ENCODE measurements around the gene E2F3.
"Not testable (repeated sequence)": the region's sequence is repeated elsewhere in the genome, so short reads cannot be mapped to it uniquely, and the experiment has no call there.

Gene E2F3

DNA sequence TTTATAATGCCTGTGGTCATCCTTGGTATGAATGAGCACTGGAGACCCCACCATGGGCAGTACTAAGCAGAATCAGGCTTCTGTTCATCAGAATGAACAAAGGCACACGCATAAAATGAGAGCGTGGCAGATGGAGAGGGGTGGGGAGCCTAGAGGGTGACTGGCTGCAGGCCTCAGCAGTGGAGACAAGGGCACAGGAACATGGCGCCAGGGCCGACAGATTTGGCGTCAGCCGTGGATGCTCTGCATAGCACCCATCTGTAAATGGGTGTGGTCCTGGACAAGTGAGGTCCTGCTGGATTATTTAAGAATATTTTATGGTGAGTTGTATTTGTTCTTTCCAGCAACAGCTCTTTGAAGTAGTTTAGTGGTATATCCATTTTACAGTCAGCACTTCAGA, 33.1 kb downstream of the E2F3 start:
- DNase-seq, result no peak

- no peak for DNase-seq
Measured at GRCh38 chr6:20436719-20437118, 35.0 kb downstream of the E2F3 start.

GRCh38 chr6:20437639-20438038, 36.0 kb downstream of the E2F3 start:
- no peak for DNase-seq

- no peak for DNase-seq
Measured at GRCh38 chr6:20438462-20439070, 36.9 kb downstream of the E2F3 start.

DNA sequence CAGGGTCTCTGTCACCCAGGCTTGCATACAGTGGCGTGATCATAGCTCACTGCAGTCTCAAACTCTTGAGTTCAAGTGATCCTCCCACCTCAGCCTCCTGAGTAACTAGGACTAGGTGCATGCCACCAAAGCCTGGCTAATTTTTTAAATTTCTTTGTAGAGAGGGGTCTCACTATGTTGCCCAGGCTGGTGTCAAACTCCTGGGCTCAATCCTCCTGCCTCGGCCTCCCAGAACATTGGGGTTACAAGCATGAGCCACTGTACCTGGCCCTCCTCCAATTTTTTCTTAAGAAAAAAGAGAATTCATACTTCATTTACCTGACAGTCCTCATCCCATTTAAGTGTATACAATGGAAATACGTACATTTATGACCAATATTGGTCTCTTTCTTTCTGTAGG, 37.9 kb downstream of the E2F3 start:
- DNase-seq, result no peak

- DNase-seq, result no peak
Measured at GRCh38 chr6:20440296-20440695, 38.6 kb downstream of the E2F3 start.

GRCh38 chr6:20441236-20441635, 39.6 kb downstream of the E2F3 start:
- DNase-seq, result no peak

DNA sequence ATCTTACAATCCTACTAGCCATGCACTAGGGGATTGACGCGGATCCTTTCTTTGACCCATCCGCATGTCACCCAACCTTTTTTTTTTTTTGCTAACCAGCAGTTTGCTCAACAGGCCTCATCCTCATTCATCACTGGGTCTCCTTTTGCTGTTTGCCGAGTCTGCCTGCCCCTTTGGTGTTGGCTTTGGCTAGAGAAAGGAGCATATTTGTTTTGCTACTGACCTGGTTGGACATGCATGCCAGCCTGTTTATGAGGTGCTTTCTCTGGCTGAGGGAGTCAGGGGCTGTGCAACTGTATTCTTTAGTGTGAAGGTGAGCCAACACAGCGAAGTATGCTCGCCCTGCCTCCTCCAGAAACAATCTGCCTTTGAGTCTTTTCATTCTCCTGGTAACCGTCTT, 40.2 kb downstream of the E2F3 start:
- DNase-seq, result no peak

DNA sequence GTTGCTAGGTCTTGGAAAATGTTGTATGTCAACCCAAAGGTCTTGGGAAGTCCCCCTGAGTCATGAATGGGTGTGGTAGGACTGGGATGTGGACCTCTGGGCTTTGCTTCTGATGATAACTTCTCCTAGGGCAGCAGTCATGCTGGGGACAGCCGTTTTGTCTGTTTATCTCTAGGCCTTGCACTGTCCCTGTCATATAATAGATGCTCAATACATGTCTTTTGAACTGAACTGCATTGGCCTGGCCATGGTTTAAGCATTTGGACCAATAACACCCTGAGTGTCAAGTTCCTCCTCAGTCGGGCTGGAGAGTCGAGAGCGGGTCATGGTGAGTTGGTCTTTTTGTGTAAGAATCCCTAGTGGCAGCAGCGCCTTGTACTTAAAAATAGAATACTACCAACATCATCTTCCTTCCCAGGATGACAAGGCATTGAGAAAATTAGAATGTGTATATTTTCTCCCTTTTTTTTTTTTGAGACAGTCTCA, 43.1 kb downstream of the E2F3 start:
- DNase-seq, result peak; percentile 89

DNA sequence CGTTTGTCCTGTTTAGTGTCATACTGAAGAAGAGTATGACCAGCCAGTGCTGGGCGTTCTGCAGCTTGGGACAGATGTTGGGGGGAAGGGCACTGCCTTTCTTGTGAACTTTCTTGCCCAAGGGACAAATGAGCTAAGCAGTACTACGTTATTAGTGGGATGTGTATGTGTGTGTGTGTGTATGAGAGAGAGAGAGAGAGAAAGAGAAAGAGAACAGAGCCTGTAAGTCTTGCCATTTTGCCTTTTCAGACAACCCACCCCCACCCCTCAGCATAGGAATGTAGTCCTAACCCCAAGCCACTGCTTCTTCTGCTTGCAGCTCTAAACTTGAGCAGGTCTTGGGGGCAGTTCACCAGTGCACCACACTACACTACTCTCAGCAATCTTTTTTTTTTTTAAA, 45.5 kb downstream of the E2F3 start:
- no peak for DNase-seq

DNA sequence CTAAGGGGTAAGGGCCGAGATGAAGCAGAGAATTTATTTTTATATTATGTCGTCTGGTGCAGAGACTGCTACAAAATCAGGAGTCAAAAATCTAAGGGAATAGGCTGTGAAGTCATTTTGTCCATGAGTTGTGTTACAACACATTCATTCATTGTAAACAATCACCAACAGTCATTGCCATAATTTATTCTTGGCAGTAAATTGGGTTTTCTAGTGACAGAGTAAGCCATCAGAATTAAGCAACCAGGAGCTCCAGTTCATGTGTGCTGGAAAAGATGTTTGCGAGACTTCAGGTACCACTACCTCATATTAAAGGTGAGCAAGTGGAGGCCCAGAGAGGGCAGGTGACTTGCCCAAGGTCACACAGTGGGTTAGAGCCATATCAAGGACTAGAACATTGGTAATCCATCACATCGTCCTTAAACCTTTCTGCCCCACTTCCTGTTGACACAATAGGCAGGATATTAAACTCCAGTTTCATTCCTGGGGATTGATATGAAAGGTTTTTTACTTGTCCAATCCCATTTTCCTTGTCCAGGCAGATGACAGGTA, 46.0 kb downstream of the E2F3 start:
- no peak for DNase-seq

DNA sequence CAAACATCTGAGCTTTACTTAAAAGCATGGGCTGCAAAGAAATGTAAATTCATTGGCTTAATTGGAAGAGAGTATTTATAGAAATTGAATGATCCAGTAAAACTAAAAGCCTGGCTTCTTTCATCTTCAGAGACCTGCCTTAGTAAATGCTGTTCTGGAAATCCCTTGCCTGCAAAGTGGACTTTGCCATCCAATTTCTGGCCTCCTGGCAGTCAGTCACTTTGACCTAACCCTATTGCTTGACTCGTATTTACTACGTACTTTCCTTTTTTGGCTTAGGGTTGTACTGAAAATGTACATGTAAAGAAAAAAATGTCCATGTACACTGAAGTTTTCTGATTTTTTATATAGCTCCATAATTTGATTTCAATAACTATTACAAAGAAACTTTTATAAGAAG, 47.1 kb downstream of the E2F3 start:
- DNase-seq, result no peak

DNA sequence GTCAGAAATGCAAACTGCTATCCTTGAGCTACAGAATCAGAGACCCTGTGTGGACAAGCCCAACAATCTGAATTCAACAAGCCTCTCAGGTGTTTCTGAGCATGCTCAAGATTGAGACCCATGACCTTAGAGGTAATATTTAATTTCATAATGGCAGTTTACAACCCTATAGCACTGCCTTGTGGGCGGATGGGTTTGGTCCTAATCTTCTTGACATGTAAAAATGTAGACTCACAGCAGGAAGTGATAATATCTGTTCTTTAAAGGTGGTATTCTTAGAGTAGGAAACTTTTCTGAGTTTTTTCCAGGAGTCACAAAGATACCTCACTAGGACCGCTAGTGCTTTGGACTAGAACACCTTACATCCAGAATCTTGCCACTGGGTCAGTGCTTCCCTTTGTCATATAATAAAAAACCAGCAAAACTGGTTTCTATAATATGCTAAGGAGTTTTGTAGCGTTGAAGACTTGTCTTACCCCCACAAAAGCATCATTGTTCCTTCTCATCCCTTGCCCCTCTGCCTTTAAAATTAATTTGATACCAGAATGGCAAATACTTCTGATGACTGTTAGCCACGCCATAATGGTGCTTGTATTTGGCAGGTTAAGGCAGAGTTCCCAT, 52.6 kb downstream of the E2F3 start:
- peak; percentile 68 for DNase-seq

DNA sequence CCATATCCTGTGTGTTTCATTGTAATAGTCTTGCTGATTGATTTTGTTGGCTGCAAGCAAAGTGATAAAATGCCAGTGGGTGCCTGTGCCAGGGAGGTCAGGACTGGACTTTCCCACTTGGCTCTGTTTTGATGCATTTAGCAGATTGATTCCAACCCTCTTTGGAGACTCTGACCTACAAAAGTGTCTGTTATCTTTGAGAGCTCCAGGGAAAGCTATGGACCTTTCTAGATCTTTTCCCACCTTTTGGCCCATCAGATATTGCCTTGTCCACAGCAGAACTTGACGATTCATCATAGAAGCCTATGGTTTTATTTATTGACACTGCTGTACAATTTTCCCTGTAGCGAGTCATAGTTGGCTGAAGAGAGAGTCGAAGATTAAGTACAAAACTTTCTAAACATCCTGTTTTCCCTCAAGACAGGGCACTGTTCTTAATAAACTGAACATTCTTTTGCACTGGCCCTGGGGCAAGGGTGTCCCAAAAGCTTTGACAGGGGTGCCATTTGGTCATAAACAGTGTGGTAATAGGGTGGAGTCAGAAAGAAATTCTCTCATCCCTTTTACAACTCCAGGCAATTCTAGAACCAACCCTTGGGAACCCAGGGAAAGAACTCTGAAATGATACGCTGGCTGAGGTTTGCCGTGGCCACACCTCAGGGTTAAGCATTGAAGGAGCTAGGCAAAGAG, 53.7 kb downstream of the E2F3 start:
- no peak for DNase-seq

DNA sequence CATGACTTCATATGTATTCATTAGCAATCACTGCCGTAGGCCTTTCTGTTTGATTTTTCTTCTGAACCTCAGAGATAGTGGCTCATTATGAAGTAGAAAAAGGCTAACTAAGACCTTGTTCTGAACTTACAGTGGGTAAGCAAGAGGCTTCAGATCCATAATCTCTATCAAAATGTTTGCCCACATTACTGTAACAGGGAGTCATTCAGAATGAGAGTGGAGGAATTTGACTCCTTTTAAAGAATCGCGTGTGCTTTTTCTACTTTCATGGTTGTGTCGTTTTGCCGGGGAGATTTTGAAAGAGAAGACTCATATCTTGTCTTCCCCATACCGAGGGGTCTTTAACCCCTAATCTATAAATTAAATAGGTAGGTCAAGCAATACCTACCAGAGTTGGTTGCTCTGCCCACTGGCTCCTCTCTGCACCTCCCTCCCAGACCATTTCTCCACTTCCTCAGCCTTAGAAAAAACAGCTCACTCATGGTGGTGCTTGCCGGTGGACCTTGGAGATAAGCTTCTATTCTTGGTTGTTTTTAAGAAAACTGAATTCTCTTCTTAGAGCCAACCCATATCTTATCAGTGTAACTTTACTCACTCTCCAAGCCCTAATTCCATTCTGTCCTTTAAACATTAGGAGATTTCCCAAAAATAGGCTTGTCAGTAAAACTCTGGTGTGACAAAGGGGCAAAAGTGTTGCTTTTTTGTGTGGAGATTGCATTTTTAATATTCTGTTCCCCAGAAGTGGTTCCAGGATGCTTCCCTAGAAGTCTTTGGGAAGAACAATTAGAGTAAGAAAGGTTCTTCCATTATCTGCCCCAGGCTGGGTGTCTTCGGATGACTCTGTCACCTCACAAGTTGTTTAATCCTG, 56.6 kb downstream of the E2F3 start:
- DNase-seq, result peak; percentile 92

- DNase-seq, result no peak
Measured at GRCh38 chr6:20459682-20460081, 58.0 kb downstream of the E2F3 start.

- DNase-seq, result no peak
Measured at GRCh38 chr6:20461576-20461975, 59.9 kb downstream of the E2F3 start.

- no peak for DNase-seq
Measured at GRCh38 chr6:20463396-20463795, 61.7 kb downstream of the E2F3 start.

DNA sequence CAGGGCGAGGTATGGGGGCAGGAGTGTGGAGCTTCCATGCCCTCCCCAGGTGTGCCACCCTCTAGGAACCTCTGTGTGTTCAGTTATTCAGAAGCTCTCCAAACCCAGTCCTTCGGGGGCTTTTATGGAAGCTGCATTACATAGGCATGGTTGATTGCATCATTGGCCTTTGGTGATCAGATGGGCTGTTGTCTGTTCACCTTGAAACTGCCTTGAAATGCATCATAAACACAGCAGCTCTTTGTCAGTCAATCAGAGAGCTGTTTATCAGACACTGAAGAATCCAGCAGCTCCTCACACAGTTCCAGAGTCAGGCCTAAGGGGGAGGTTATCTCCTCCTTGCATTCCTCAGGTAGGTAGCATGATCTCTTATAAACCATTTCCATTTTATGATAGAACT, 62.4 kb downstream of the E2F3 start:
- no peak for DNase-seq

DNA sequence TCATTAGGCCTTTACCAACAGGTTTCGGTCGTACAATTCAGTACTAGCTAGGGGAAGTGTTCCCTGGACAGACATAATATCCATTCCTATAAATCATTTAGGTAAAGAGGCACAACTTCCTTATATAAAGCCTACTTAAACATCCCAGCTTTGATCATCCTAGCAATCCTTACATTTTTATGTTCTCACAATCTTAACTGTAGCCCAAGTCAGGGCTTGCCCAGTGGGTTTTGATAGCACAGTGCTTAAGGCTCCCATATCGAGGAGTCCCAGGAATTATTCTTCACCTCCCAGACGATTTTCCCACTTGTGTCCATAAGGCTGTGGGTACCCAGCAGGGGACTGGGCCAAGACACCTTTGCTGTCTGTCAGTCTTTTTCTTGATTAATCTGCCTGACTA, 63.2 kb downstream of the E2F3 start:
- no peak for DNase-seq

DNA sequence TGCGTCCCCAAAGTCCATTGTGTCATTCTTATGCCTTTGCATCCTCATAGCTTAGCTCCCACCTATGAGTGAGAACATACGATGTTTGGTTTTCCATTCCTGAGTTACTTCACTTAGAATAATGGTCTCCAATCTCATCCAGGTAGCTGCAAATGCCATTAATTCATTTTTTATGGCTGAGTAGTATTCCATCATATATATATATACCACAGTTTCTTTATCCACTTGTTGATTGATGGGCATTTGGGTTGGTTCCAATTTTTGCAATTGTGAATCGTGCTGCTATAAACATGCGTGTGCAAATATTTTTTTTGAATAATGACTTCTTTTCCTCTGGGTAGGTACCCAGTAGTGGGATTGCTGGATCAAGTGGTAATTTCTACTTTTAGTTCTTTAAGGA, 63.9 kb downstream of the E2F3 start:
- not testable (repeated sequence) for DNase-seq

- no peak for DNase-seq
Measured at GRCh38 chr6:20467437-20467836, 65.8 kb downstream of the E2F3 start.

GRCh38 chr6:20468209-20468608, 66.5 kb downstream of the E2F3 start:
- DNase-seq, result no peak

All from hematopoietic multipotent progenitor cell treated with erythropoietin and hydrocortisone succinate and interleukin-3 and kit ligand, for 6 days (in vitro differentiated cells).